GM23248 (cell line): ENCODE results near the gene BRD2.

Experiments
- EZH2 ChIP-seq: fragments of 200-600 bp; sonication (generic); IDR thresholded peaks from 2 replicates; pipeline ENCODE4 v1.6.1; 2018; ENCODE audit warnings: antibody characterized with exemption, mild to moderate bottlenecking; ENCODE audit not compliant: insufficient read depth, poor library complexity, severe bottlenecking
- EZH2phosphoT487 ChIP-seq: fragments of 200-600 bp; sonication (generic); IDR thresholded peaks from 2 replicates; pipeline ENCODE4 v1.6.1; 2018; ENCODE audit warnings: antibody characterized with exemption, moderate library complexity, mild to moderate bottlenecking, low read depth; ENCODE audit not compliant: insufficient read depth

- TF ChIP-seq EZH2 (no peak), EZH2phosphoT487 (no peak)
These were observed 24.3 kb upstream of the BRD2 start for GRCh38 chr6:32943864-32944649.
